Measurements from ENCODE around the gene KCNK13.

DNA sequence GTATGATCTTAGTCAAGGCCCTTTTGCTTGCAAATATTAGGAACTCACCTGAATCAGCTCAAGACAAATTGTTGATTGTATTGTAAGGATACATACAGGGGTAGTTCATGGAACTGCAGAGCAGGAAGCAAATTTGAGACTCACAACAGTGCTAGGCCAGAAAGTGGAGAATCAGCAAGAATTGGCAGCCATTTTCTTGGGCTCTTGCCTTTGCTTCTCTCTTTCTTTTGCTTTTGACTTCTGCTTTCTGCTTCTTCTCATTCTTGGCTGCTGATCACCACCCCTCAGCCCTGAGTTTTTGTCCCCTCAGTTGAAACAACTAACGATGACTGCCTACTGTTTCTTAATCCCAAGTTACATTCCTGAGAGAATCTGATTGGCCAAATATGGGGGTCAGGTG, 34.8 kb downstream of the KCNK13 start:
- TF ChIP-seq, protein P1, sequence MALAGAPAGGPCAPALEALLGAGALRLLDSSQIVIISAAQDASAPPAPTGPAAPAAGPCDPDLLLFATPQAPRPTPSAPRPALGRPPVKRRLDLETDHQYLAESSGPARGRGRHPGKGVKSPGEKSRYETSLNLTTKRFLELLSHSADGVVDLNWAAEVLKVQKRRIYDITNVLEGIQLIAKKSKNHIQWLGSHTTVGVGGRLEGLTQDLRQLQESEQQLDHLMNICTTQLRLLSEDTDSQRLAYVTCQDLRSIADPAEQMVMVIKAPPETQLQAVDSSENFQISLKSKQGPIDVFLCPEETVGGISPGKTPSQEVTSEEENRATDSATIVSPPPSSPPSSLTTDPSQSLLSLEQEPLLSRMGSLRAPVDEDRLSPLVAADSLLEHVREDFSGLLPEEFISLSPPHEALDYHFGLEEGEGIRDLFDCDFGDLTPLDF (CRISPR knock-in tag; IDR thresholded peaks at IDR 0.05): no peak
- no peak for TF ChIP-seq RORB (CRISPR knock-in tag; IDR thresholded peaks at IDR 0.05)
- TF ChIP-seq ATF1 (CRISPR knock-in tag; IDR thresholded peaks at IDR 0.05): no peak
- no peak for TF ChIP-seq CTCF (IDR thresholded peaks at IDR 0.05)
- TF ChIP-seq, protein P2, sequence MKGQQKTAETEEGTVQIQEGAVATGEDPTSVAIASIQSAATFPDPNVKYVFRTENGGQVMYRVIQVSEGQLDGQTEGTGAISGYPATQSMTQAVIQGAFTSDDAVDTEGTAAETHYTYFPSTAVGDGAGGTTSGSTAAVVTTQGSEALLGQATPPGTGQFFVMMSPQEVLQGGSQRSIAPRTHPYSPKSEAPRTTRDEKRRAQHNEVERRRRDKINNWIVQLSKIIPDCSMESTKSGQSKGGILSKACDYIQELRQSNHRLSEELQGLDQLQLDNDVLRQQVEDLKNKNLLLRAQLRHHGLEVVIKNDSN (CRISPR knock-in tag; IDR thresholded peaks at IDR 0.05): no peak
- no peak for TF ChIP-seq ATF2 (CRISPR knock-in tag; IDR thresholded peaks at IDR 0.05; ENCODE audit: borderline replicate concordance, low read depth)
- TF ChIP-seq, protein P3, sequence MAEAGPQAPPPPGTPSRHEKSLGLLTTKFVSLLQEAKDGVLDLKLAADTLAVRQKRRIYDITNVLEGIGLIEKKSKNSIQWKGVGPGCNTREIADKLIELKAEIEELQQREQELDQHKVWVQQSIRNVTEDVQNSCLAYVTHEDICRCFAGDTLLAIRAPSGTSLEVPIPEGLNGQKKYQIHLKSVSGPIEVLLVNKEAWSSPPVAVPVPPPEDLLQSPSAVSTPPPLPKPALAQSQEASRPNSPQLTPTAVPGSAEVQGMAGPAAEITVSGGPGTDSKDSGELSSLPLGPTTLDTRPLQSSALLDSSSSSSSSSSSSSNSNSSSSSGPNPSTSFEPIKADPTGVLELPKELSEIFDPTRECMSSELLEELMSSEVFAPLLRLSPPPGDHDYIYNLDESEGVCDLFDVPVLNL (CRISPR knock-in tag; IDR thresholded peaks at IDR 0.05; ENCODE audit: borderline replicate concordance, low read depth): no peak
- TF ChIP-seq IRF2 (CRISPR knock-in tag; IDR thresholded peaks at IDR 0.05; ENCODE audit: borderline replicate concordance, low read depth): no peak
